ENCODE data around the gene TMCO1.

GRCh38 chr1:165764277-165764676 is 4.4 kb downstream of the TMCO1 start:
- TF ChIP-seq POLR2AphosphoS5 (IDR thresholded peaks at IDR 0.05; ENCODE audit: borderline replicate concordance, low read depth, low read length) (no peak), EZH2 (IDR thresholded peaks at IDR 0.05) (no peak), FOXP2 (optimal IDR thresholded peaks at IDR 0.05; ENCODE audit: control extremely low read depth, extremely low read length, insufficient read depth) (no peak)

All from SK-N-MC (cell line).